B cell (primary cell): ENCODE measurements around the gene ZNF106. TPM values are rescaled to one million over a fixed set of nuclear protein-coding genes. Genes with fewer than 3 reads are reported as not detected.

Source experiments
- ATAC-seq: fragments of 200-7000 bp; cut with Tn5 transposase; one replicate; pipeline ENCODE4 v1.10.0; 2021; ENCODE audit warnings: low read depth, mild to moderate bottlenecking, moderate number of reproducible peaks, moderate library complexity
- CTCF ChIA-PET: fragments of 350-600 bp; sonication (Branson Sonifier 250); formaldehyde crosslinking; loops from one replicate; lab custom pipeline; 2021; ENCODE audit warnings: antibody characterized with exemption, inconsistent platforms; lab: Charles Lee
- POLR2A ChIA-PET: fragments of 350-600 bp; sonication (Branson Sonifier 250); formaldehyde crosslinking; loops from one replicate; lab custom pipeline; 2021; ENCODE audit warnings: antibody characterized with exemption; lab: Charles Lee
- DNase-seq: peaks from one replicate; pipeline ENCODE4 v3.0.0; 2013
- H2AFZ ChIP-seq: 2 replicates; pipeline ENCODE4 v1.6.1; 2012; ENCODE audit warnings: mild to moderate bottlenecking, low read depth, low read length; ENCODE audit not compliant: insufficient read depth, poor library complexity, severe bottlenecking
- H3K27ac ChIP-seq, 2 donors: 1 replicate in 1 of 2; 2 replicates in 1 of 2; pipeline ENCODE4 v1.5.1; 2012 to 2013; ENCODE audit warnings: low read length in 2 of 2, mild to moderate bottlenecking in 2 of 2, moderate library complexity in 1 of 2
- H3K27me3 ChIP-seq, 4 experiments: fragments of 200-600 bp in 1 of 4; sonication (generic) in 1 of 4; replicated peaks in 1 of 4; 1 replicate in 2 of 4; 2 replicates in 2 of 4; pipeline versions ENCODE4 v1.6.1 to v1.7.0; 2013 to 2016; ENCODE audit warnings: low read length in 3 of 4, mild to moderate bottlenecking in 2 of 4, mixed read lengths in 1 of 4, moderate library complexity in 1 of 4; ENCODE audit not compliant: insufficient read depth in 4 of 4, control insufficient read depth in 3 of 4; ENCODE audit errors: control extremely low read depth in 1 of 4
- H3K36me3 ChIP-seq, 2 experiments: replicated peaks in 1 of 2; 1 replicate in 1 of 2; 2 replicates in 1 of 2; pipeline versions ENCODE4 v1.6.1 to v1.7.1; 2013; ENCODE audit warnings: low read length in 1 of 2; ENCODE audit not compliant: insufficient read depth in 2 of 2, control insufficient read depth in 1 of 2; ENCODE audit errors: control extremely low read depth in 1 of 2, extremely low read depth in 1 of 2
- H3K4me1 ChIP-seq, 2 donors: fragments of 200-600 bp in 1 of 2; sonication (generic) in 1 of 2; 1 replicate in 1 of 2; 2 replicates in 1 of 2; pipeline versions ENCODE4 v1.5.1 to v1.6.1; 2013 to 2017; ENCODE audit warnings: low read length in 2 of 2; ENCODE audit not compliant: control insufficient read depth in 2 of 2, insufficient read depth in 2 of 2
- H3K4me2 ChIP-seq: replicated peaks from 2 replicates; pipeline ENCODE3; 2012; ENCODE audit warnings: mild to moderate bottlenecking, low read depth, low read length; ENCODE audit not compliant: poor library complexity, severe bottlenecking
- H3K4me3 ChIP-seq, 5 experiments: fragments of 200-600 bp in 1 of 5; sonication (generic) in 1 of 5; 1 replicate in 3 of 5; 2 replicates in 2 of 5; pipeline versions ENCODE4 v1.5.1 to v1.7.0; 2011 to 2016; ENCODE audit warnings: low read length in 4 of 5, mild to moderate bottlenecking in 4 of 5, low read depth in 2 of 5, control low read depth in 1 of 5, moderate library complexity in 1 of 5; ENCODE audit not compliant: insufficient read depth in 1 of 5; ENCODE audit errors: control extremely low read depth in 1 of 5, extremely low read depth in 1 of 5
- H3K79me2 ChIP-seq: fragments of 200-600 bp; sonication (generic); one replicate; pipeline ENCODE4 v1.6.0; 2016; ENCODE audit warnings: low read length; ENCODE audit not compliant: control insufficient read depth, insufficient read depth
- H3K9ac ChIP-seq: fragments of 200-600 bp; sonication (generic); 2 replicates; pipeline ENCODE4 v1.6.1; 2017; ENCODE audit warnings: mild to moderate bottlenecking, low read length, moderate library complexity
- H3K9me3 ChIP-seq, 3 donors: one replicate each; pipeline versions ENCODE4 v1.6.1 to v1.7.1; 2013; ENCODE audit warnings: low read length in 2 of 3; ENCODE audit not compliant: control insufficient read depth in 2 of 3, insufficient read depth in 1 of 3; ENCODE audit errors: control extremely low read depth in 1 of 3
- H4K20me1 ChIP-seq: 2 replicates; pipeline ENCODE4 v1.6.0; 2012; ENCODE audit warnings: mild to moderate bottlenecking, low read length; ENCODE audit not compliant: insufficient read depth, control insufficient read depth, poor library complexity, severe bottlenecking
- H3K27ac Mint-ChIP-seq: one replicate; pipeline ENCODE4 v1.8.0; 2021; ENCODE audit warnings: mixed read lengths
- H3K27me3 Mint-ChIP-seq: one replicate; pipeline ENCODE4 v1.8.0; 2021; ENCODE audit warnings: mixed read lengths
- H3K4me1 Mint-ChIP-seq: one replicate; pipeline ENCODE4 v1.8.0; 2021; ENCODE audit warnings: mixed read lengths
- H3K4me3 Mint-ChIP-seq: one replicate; pipeline ENCODE4 v1.8.0; 2021; ENCODE audit warnings: mixed read lengths
- H3K9me3 Mint-ChIP-seq: one replicate; pipeline ENCODE4 v1.8.0; 2022; ENCODE audit warnings: mixed read lengths; ENCODE audit not compliant: insufficient read depth
- CTCF ChIP-seq: fragments of 200-600 bp; IDR thresholded peaks from one replicate; pipeline ENCODE4 v1.8.0; 2022; ENCODE audit warnings: antibody characterized with exemption, mild to moderate bottlenecking
- EZH2 ChIP-seq: IDR thresholded peaks from 2 replicates; pipeline ENCODE4 v1.6.1; 2012; ENCODE audit warnings: borderline replicate concordance, low read depth, mild to moderate bottlenecking, moderate library complexity, low read length; ENCODE audit not compliant: insufficient read depth, poor library complexity, severe bottlenecking
- WGBS: methylation state at CpG from one replicate; pipeline ENCODE4 v1.1.5; 2013; ENCODE audit warnings: missing lambda C conversion rate; ENCODE audit not compliant: insufficient coverage; 5-methylcytosine and 5-hydroxymethylcytosine counted together
- intact Hi-C: fragments of 100-400 bp; cut with micrococcal nuclease; formaldehyde crosslinking; loops from one replicate; pipeline ENCODE4 v1.10.0; 2022
- polyA plus RNA-seq: library from polyadenylated mRNA; depleted of rRNA; stranded (reverse); fragments of >200 nt; gene quantifications from 2 replicates; pipeline ENCODE4 v1.2.3, GENCODE V29; 2012
- total RNA-seq, 2 donors: library from RNA; stranded (reverse); fragments of 120-200 nt in 1 of 2; gene quantifications; 1 replicate in 1 of 2; 2 replicates in 1 of 2; pipeline versions ENCODE4 v1.2.3 to v1.2.4, GENCODE V29; 2013 to 2022

ZNF106 gene
- total and polyA plus RNA-seq, 2 donors (not counting 1 experiment from before 2014, with no cell fraction given): 10.1 to 51.4 TPM

GRCh38 chr15:42375941-42376340 lies 115.0 kb downstream of the ZNF106 start:
- WGBS: 27% methylated on average over 2 of the region's 4 CpGs
- H3K4me2 ChIP-seq: no peak overlapping the region
- ATAC-seq: no peak
- H3K27me3 Mint-ChIP-seq: no peaks in the 10 kb centered on the region
- no peak overlapping the region for H3K27ac Mint-ChIP-seq
- no peaks in the 10 kb centered on the region for H3K4me1 Mint-ChIP-seq
- H3K79me2 ChIP-seq: no peaks in the 10 kb centered on the region
- H3K27ac ChIP-seq: no peak overlapping the region
- TF ChIP-seq CTCF (no peak), EZH2 (no peak)
- no peaks in the 10 kb centered on the region for H3K27me3 ChIP-seq
- no peak overlapping the region for H3K4me3 ChIP-seq
- H2AFZ ChIP-seq: no peak overlapping the region
- peaks cover 11% of the 10 kb centered on the region for H3K9me3 Mint-ChIP-seq
- H3K4me3 Mint-ChIP-seq: no peak overlapping the region
- H4K20me1 ChIP-seq: no peaks in the 10 kb centered on the region
- no peak overlapping the region for H3K9ac ChIP-seq
- peaks cover 3 to 7% (median 5%) of the 10 kb centered on the region in 3 donors for H3K9me3 ChIP-seq
- intact Hi-C loops: no loop called here
- POLR2A ChIA-PET: no interaction called here
- no peaks in the 10 kb centered on the region for H3K4me1 ChIP-seq
- H3K36me3 ChIP-seq: peaks cover 0 to 4% of the 10 kb centered on the region in 2 experiments
- CTCF ChIA-PET: no interaction called here
- no peak for DNase-seq

- Mint-ChIP-seq H3K4me1 (no peaks in the 10 kb centered on the region), H3K4me3 (no peak overlapping the region), H3K27me3 (no peaks in the 10 kb centered on the region), H3K9me3 (peaks cover 11% of the 10 kb centered on the region), H3K27ac (no peak overlapping the region)
- WGBS: 98% methylated on average over 5 of the region's 5 CpGs
- intact Hi-C loops: no loop called here
- no peak overlapping the region for H3K27ac ChIP-seq
- peaks cover 0 to 8% of the 10 kb centered on the region in 2 experiments for H3K36me3 ChIP-seq
- TF ChIP-seq CTCF: no peak
- ATAC-seq (no peak), DNase-seq (no peak)
- ChIA-PET CTCF (no interaction called here), POLR2A (no interaction called here)
- no peak overlapping the region for H3K4me2 ChIP-seq
- peaks cover 3 to 7% (median 5%) of the 10 kb centered on the region in 3 donors for H3K9me3 ChIP-seq
- H3K9ac ChIP-seq: no peak overlapping the region
- no peak overlapping the region for H2AFZ ChIP-seq
- no peaks in the 10 kb centered on the region for H4K20me1 ChIP-seq
- H3K27me3 ChIP-seq: no peaks in the 10 kb centered on the region
- H3K4me1 ChIP-seq: no peaks in the 10 kb centered on the region
- H3K4me3 ChIP-seq: no peak overlapping the region
- H3K79me2 ChIP-seq: no peaks in the 10 kb centered on the region
These were observed 115.7 kb downstream of the ZNF106 start for GRCh38 chr15:42375252-42375651.
